Progenitor cell of endocrine pancreas (in vitro differentiated cells): ENCODE measurements around the gene CPM. TPM values are rescaled to one million over a fixed set of nuclear protein-coding genes. Genes with fewer than 3 reads are reported as not detected.
"Not testable (repeated sequence)": the region's sequence is repeated elsewhere in the genome, so short reads cannot be mapped to it uniquely, and the experiment has no call there.

ENCODE experiments used
- DNase-seq: peaks from one replicate; pipeline ENCODE4 v3.0.0; 2021; ENCODE audit warnings: low spot score; ENCODE audit not compliant: unreplicated experiment
- H3K27ac Mint-ChIP-seq: 2 replicates; pipeline ENCODE4 v1.8.0; 2021; ENCODE audit warnings: mild to moderate bottlenecking, moderate library complexity, mixed read lengths
- H3K27me3 Mint-ChIP-seq: 2 replicates; pipeline ENCODE4 v1.8.0; 2021; ENCODE audit warnings: mixed read lengths
- H3K36me3 Mint-ChIP-seq: 2 replicates; pipeline ENCODE4 v1.8.0; 2022; ENCODE audit warnings: mixed read lengths; ENCODE audit not compliant: insufficient read depth
- H3K4me1 Mint-ChIP-seq: 2 replicates; pipeline ENCODE4 v1.8.0; 2021; ENCODE audit warnings: low read depth, mixed read lengths
- H3K4me3 Mint-ChIP-seq: 2 replicates; pipeline ENCODE4 v1.8.0; 2021; ENCODE audit warnings: low read depth, mild to moderate bottlenecking, moderate library complexity, mixed read lengths
- H3K9me3 Mint-ChIP-seq: 2 replicates; pipeline ENCODE4 v1.8.0; 2021; ENCODE audit warnings: low read depth, mixed read lengths
- total RNA-seq: library from RNA; stranded (reverse); gene quantifications from 2 replicates; pipeline ENCODE4 v1.2.1, GENCODE V29; 2021
- TF ChIP-seq, protein P1 (sequence below): fragments of 200-600 bp; sonication (generic); IDR thresholded peaks from one replicate; pipeline ENCODE4 v1.5.0; 2021; ENCODE audit warnings: antibody characterized with exemption, mild to moderate bottlenecking; ENCODE audit not compliant: unreplicated experiment

Gene CPM
- total RNA-seq, 1 donor from 2014 or later = 28.0 TPM

DNA sequence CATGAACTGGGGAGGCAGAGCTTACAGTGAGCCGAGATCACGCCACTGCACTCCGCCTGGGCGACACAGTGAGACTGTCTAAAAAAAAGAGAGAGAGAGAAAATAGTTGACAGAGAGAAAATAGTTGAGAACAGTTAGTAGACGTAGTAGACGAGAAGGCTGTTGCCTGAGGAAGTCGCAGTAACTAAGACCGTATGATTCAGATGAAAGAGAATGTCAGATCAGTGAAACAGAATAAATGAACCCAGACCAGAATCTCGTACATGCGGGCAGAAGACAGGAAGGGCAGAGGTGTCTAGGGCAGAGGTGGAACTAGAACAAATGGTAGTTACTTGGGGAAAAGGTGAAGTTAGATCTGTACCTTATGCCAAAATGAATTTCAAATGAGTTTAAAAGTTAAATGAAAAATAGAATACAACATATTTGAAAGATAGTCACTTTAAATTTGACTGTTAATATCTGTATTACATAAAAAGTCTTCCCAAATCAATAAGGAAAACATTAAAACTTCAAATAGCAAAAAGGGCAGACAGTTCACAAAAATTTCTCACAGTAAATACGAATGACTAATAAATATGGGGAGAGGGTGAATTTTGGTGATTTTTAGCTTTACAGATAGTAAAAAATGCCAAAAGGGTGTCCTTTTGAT, 107.3 kb downstream of the CPM start:
- TF ChIP-seq, protein P1, sequence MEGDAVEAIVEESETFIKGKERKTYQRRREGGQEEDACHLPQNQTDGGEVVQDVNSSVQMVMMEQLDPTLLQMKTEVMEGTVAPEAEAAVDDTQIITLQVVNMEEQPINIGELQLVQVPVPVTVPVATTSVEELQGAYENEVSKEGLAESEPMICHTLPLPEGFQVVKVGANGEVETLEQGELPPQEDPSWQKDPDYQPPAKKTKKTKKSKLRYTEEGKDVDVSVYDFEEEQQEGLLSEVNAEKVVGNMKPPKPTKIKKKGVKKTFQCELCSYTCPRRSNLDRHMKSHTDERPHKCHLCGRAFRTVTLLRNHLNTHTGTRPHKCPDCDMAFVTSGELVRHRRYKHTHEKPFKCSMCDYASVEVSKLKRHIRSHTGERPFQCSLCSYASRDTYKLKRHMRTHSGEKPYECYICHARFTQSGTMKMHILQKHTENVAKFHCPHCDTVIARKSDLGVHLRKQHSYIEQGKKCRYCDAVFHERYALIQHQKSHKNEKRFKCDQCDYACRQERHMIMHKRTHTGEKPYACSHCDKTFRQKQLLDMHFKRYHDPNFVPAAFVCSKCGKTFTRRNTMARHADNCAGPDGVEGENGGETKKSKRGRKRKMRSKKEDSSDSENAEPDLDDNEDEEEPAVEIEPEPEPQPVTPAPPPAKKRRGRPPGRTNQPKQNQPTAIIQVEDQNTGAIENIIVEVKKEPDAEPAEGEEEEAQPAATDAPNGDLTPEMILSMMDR = no peak
- H3K27me3 Mint-ChIP-seq = no peaks in the 10 kb centered on the region
- no peaks in the 10 kb centered on the region for H3K4me1 Mint-ChIP-seq
- peak overlapping the region; percentile 71 for H3K27ac Mint-ChIP-seq
- no peaks in the 10 kb centered on the region for H3K9me3 Mint-ChIP-seq
- H3K4me3 Mint-ChIP-seq = no peak overlapping the region
- H3K36me3 Mint-ChIP-seq = peaks cover 35% of the 10 kb centered on the region
- DNase-seq = no peak

- DNase-seq = no peak
- Mint-ChIP-seq H3K4me1 (no peaks in the 10 kb centered on the region), H3K27ac (no peak overlapping the region), H3K9me3 (no peaks in the 10 kb centered on the region), H3K36me3 (peaks cover 34% of the 10 kb centered on the region), H3K4me3 (no peak overlapping the region), H3K27me3 (no peaks in the 10 kb centered on the region)
- TF ChIP-seq, protein P1 = no peak
Observed at GRCh38 chr12:68824597-68825250, 108.2 kb downstream of the CPM start.

- Mint-ChIP-seq H3K9me3 (no peaks in the 10 kb centered on the region), H3K4me1 (no peaks in the 10 kb centered on the region), H3K4me3 (no peak overlapping the region), H3K36me3 (peaks cover 37% of the 10 kb centered on the region), H3K27me3 (no peaks in the 10 kb centered on the region), H3K27ac (peak overlapping the region; percentile 24)
- no peak for DNase-seq
- TF ChIP-seq, protein P1 = no peak
Observed at GRCh38 chr12:68824131-68824530, 108.8 kb downstream of the CPM start.

DNA sequence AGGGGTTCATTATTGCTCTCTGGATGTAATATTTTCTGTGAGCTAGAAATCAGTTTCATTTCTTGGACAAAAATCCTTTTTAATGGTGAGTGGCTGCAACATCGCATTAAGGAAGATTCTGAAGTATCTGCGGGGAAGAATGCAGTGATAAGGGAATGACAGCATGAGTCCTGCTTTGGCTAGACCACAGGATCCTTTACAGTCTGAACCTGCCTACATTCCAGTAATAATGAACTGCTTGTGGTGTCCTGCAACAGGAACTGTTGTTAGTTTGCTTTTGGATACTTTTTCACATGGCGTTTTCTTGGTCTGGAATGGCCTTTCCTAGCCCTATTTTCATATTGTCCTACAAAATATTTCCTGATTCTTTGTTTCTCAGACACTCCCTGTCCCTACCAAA, 109.3 kb downstream of the CPM start:
- Mint-ChIP-seq H3K9me3 (no peaks in the 10 kb centered on the region), H3K4me3 (no peak overlapping the region), H3K36me3 (peaks cover 39% of the 10 kb centered on the region), H3K27me3 (no peaks in the 10 kb centered on the region), H3K4me1 (no peaks in the 10 kb centered on the region), H3K27ac (peak overlapping the region; percentile 24)
- TF ChIP-seq, protein P1 = no peak
- DNase-seq = no peak

GRCh38 chr12:68821357-68822188, 111.4 kb downstream of the CPM start:
- Mint-ChIP-seq H3K27ac (peak overlapping the region; percentile 57), H3K36me3 (peaks cover 36% of the 10 kb centered on the region), H3K9me3 (no peaks in the 10 kb centered on the region), H3K4me1 (no peaks in the 10 kb centered on the region), H3K4me3 (no peak overlapping the region), H3K27me3 (no peaks in the 10 kb centered on the region)
- TF ChIP-seq, protein P1 = no peak
- DNase-seq = no peak

GRCh38 chr12:68819481-68819880, 113.5 kb downstream of the CPM start:
- not testable (repeated sequence) for H3K27ac Mint-ChIP-seq, H3K4me1 Mint-ChIP-seq, H3K27me3 Mint-ChIP-seq, H3K4me3 Mint-ChIP-seq, DNase-seq, H3K9me3 Mint-ChIP-seq
- peaks cover 29% of the 10 kb centered on the region for H3K36me3 Mint-ChIP-seq
